Kidney (tissue), 22 donors: ENCODE results near the gene THPO. TPM values are rescaled to one million over a fixed set of nuclear protein-coding genes. Genes with fewer than 3 reads are reported as not detected.
A peak's percentile ranks its signal among the peaks of the same experiment; 100 is the strongest.

ENCODE experiments used
- DNase-seq, 5 donors: peaks; one replicate each; pipeline ENCODE4 v3.0.0-alpha.2; 2013 to 2020
- FAIRE-seq: peaks from 2 replicates; lab custom pipeline; 2012; peaks lifted over from hg19 to GRCh38; lab: Jason Lieb, UNC
- H3K27ac ChIP-seq, 2 donors: one replicate each; pipeline ENCODE4 v1.7.0; 2013; ENCODE audit warnings: low read depth in 2 of 2, low read length in 2 of 2, inconsistent platforms in 1 of 2
- H3K27me3 ChIP-seq: one replicate; pipeline ENCODE4 v1.7.1; 2013; ENCODE audit warnings: low read length, inconsistent platforms; ENCODE audit not compliant: control insufficient read depth, insufficient read depth
- H3K36me3 ChIP-seq, 3 donors: one replicate each; pipeline versions ENCODE4 v1.7.0 to v1.7.1; 2013; ENCODE audit warnings: low read length in 3 of 3, control low read depth in 1 of 3, inconsistent platforms in 1 of 3; ENCODE audit not compliant: insufficient read depth in 3 of 3, control insufficient read depth in 2 of 3
- H3K4me1 ChIP-seq, 3 donors: one replicate each; pipeline versions ENCODE4 v1.7.0 to v1.7.1; 2013; ENCODE audit warnings: low read length in 3 of 3, inconsistent platforms in 1 of 3, low read depth in 1 of 3; ENCODE audit not compliant: control insufficient read depth in 2 of 3, insufficient read depth in 2 of 3
- H3K4me3 ChIP-seq, 3 donors: one replicate each; pipeline versions ENCODE4 v1.7.0 to v1.8.1; 2013; ENCODE audit warnings: low read length in 3 of 3, control low read depth in 1 of 3, inconsistent platforms in 1 of 3
- H3K9ac ChIP-seq, 3 donors: one replicate each; pipeline versions ENCODE4 v1.7.0 to v1.7.1; 2013; ENCODE audit warnings: low read length in 3 of 3, control low read depth in 1 of 3, inconsistent platforms in 1 of 3
- H3K9me3 ChIP-seq, 3 donors: one replicate each; pipeline versions ENCODE4 v1.7.0 to v1.7.1; 2013; ENCODE audit warnings: low read length in 3 of 3, control low read depth in 1 of 3, inconsistent platforms in 1 of 3; ENCODE audit not compliant: control insufficient read depth in 2 of 3, insufficient read depth in 1 of 3
- CTCF ChIP-seq: IDR thresholded peaks from 3 replicates; pipeline ENCODE4 v1.5.1; 2012; ENCODE audit warnings: mild to moderate bottlenecking, moderate library complexity, borderline replicate concordance; ENCODE audit not compliant: insufficient read depth; ENCODE audit errors: extremely low read depth
- intact Hi-C: fragments of 100-400 bp; cut with DNase I; formaldehyde crosslinking; loops from one replicate; pipeline ENCODE4 v1.11.1; 2022
- long read RNA-seq, 10 donors: library from polyadenylated mRNA in 1 of 10; unstranded in 1 of 10; transcript quantifications; one replicate each; pipeline ENCODE4 v2.0.0 and lab custom pipeline, GENCODE V29; 2021 to 2026
- polyA plus RNA-seq: library from polyadenylated mRNA; stranded (reverse); fragments of 350-450 nt; fragmentation: Illumina TruSeq; extraction: RNeasy Lipid Tissue Mini Kit (QIAGEN cat#74804); gene quantifications from one replicate; pipeline ENCODE4 v1.2.3, GENCODE V29; 2014; ENCODE audit warnings: low read depth, low replicate concordance; ENCODE audit not compliant: insufficient read depth
- total RNA-seq: library from RNA; stranded (reverse); fragmentation: NEBNext Ultra II Directional; extraction: Animal tissue kit (Norgen Biotek cat#: 25700); gene quantifications from one replicate; pipeline ENCODE4 v1.2.1, GENCODE V29; 2021
- donor health status: control.
- donor health status: control.
- donor health status: control.
- donor health status: control.
- donor health status: control.
- donor health status: DM: yes; HTN: yes; CAD: no.
- donor health status: Normal renal cell carcinoma (clear cell type).

THPO gene
- total RNA-seq (0.85 TPM), polyA plus RNA-seq (5.7 TPM)
- long read RNA-seq, donor 1, result 0 reads
- long read RNA-seq, donor 2, result 0 reads
- long read RNA-seq, donor 3, partial matches to known transcripts, result 31 of 32 reads
- long read RNA-seq, donor 3, other reads (novel, unspliced or antisense), result 0 of 32 reads
- long read RNA-seq, donor 4, partial matches to known transcripts, result 0 of 3 reads
- long read RNA-seq, donor 4, other reads (novel, unspliced or antisense), result 0 of 3 reads
- long read RNA-seq, donor 5, partial matches to known transcripts, result 0 of 1 reads
- long read RNA-seq, donor 5, other reads (novel, unspliced or antisense), result 0 of 1 reads
- long read RNA-seq, donor 6, result 0 reads
- long read RNA-seq, donor 7, result 0 reads
- long read RNA-seq, donor 8, result 0 reads
- long read RNA-seq, donor 9, result 0 reads
- long read RNA-seq, donor 10, result 0 reads

- Histone ChIP-seq H3K36me3 (no peaks in the 10 kb centered on the region), H3K27ac (peak within 1 kb of the TSS; percentile 65 to 86), H3K4me1 (peaks cover 2 to 24% (median 4%) of the 10 kb centered on the region in 3 donors), H3K4me3 (peak within 1 kb of the TSS in 2 of 3 donors; percentile 25 to 48), H3K27me3 (peaks cover 4% of the 10 kb centered on the region), H3K9ac (peak within 1 kb of the TSS in 1 of 3 donors; percentile 51), H3K9me3 (no peaks in the 10 kb centered on the region)
- no peak for TF ChIP-seq CTCF
- peak in 4 of 5 donors; percentile 31 to 92 (median 58) for DNase-seq
- no peak for FAIRE-seq
- intact Hi-C loops, result loop anchor here (10.0 kb wide), 1 partner anchor 167 kb away; no protein-coding TSS in a partner anchor
Observed at GRCh38 chr3:184377882-184378445, at the start of gene THPO. TSS of gene THPO (minus strand) at chr3:184378207. CDS start at chr3:184376259, 1,948 bp downstream.

GRCh38 chr3:184426691-184427141 lies 48.7 kb upstream of the THPO start:
- no peak overlapping the region for H3K27ac ChIP-seq
- no peak for TF ChIP-seq CTCF
- intact Hi-C loops, result no loop called here
- H3K27me3 ChIP-seq, result no peaks in the 10 kb centered on the region
- no peaks in the 10 kb centered on the region for H3K36me3 ChIP-seq
- no peaks in the 10 kb centered on the region for H3K9me3 ChIP-seq
- H3K4me1 ChIP-seq, result no peaks in the 10 kb centered on the region
- H3K9ac ChIP-seq, result no peak overlapping the region
- FAIRE-seq, result no peak
- H3K4me3 ChIP-seq, result no peak overlapping the region
- no peak for DNase-seq

- FAIRE-seq (no peak), DNase-seq (peak in 1 of 5 donors; percentile 11)
- H3K9ac ChIP-seq, result no peak overlapping the region
- no peak for TF ChIP-seq CTCF
- intact Hi-C loops, result no loop called here
- no peak overlapping the region for H3K27ac ChIP-seq
- no peaks in the 10 kb centered on the region for H3K27me3 ChIP-seq
- no peaks in the 10 kb centered on the region for H3K4me1 ChIP-seq
- H3K4me3 ChIP-seq, result no peak overlapping the region
- H3K9me3 ChIP-seq, result no peaks in the 10 kb centered on the region
- H3K36me3 ChIP-seq, result no peaks in the 10 kb centered on the region
Observed at GRCh38 chr3:184423561-184423960, 45.6 kb upstream of the THPO start.
